Endothelial cell of umbilical vein (primary cell): ENCODE data around the gene DNAJC3. TPM values are rescaled to one million over a fixed set of nuclear protein-coding genes. Genes with fewer than 3 reads are reported as not detected.

Source experiments
- BruUV-seq: library from RNA; stranded (reverse); fragments of 400-500 nt; replicated peaks from 2 replicates; lab custom pipeline; 2021; lab: Mats Ljungman, UMichigan
- CTCF ChIA-PET: fragments of 300-600, 350-600 bp; sonication (Branson Sonifier 250); formaldehyde crosslinking; loops from one replicate; lab custom pipeline; 2021; ENCODE audit warnings: antibody characterized with exemption, inconsistent platforms; lab: Charles Lee
- POLR2A ChIA-PET: fragments of 300-600, 350-600 bp; sonication (Branson Sonifier 250); formaldehyde crosslinking; loops from one replicate; lab custom pipeline; 2021; ENCODE audit warnings: antibody characterized with exemption, inconsistent platforms; lab: Charles Lee
- DNase-seq: peaks from one replicate; pipeline ENCODE4 v3.0.0-alpha.2; 2011; ENCODE audit warnings: low read depth, low spot score
- FAIRE-seq: peaks from 2 replicates; lab custom pipeline; 2011; peaks lifted over from hg19 to GRCh38; lab: Jason Lieb, UNC
- H2AFZ ChIP-seq: 2 replicates; pipeline ENCODE4 v1.6.0; 2012; ENCODE audit warnings: low read depth, low read length, control low read depth, inconsistent platforms
- H3K27ac ChIP-seq: 2 replicates; pipeline ENCODE4 v1.5.1; 2011; ENCODE audit warnings: low read depth, mild to moderate bottlenecking, control low read depth, low read length, moderate library complexity; ENCODE audit not compliant: insufficient read depth
- H3K27me3 ChIP-seq, 2 experiments: 2 replicates each; pipeline versions ENCODE4 v1.6.0 to v1.6.1; 2011; ENCODE audit warnings: low read length in 2 of 2, mixed read lengths in 1 of 2; ENCODE audit not compliant: control insufficient read depth in 2 of 2, insufficient read depth in 2 of 2
- H3K36me3 ChIP-seq, 2 experiments: 2 replicates in 1 of 2; 3 replicates in 1 of 2; pipeline ENCODE4 v1.5.1; 2011; ENCODE audit warnings: low read length in 2 of 2, mild to moderate bottlenecking in 1 of 2, moderate library complexity in 1 of 2; ENCODE audit not compliant: control insufficient read depth in 2 of 2, insufficient read depth in 2 of 2; ENCODE audit errors: extremely low read depth in 1 of 2
- H3K4me1 ChIP-seq: 3 replicates; pipeline ENCODE4 v1.5.1; 2011; ENCODE audit warnings: mild to moderate bottlenecking, low read length; ENCODE audit not compliant: control insufficient read depth, insufficient read depth; ENCODE audit errors: extremely low read depth
- H3K4me2 ChIP-seq: 2 replicates; pipeline ENCODE4 v1.6.1; 2011; ENCODE audit warnings: low read length, control low read depth, mixed read lengths; ENCODE audit not compliant: insufficient read depth
- H3K4me3 ChIP-seq, 3 experiments: fragments of 200-600 bp in 1 of 3; sonication (generic), shearing (Covaris generic) in 1 of 3; replicated peaks in 1 of 3; 2 replicates each; pipeline ENCODE4 v1.5.1; 2011 to 2016; ENCODE audit warnings: control low read depth in 3 of 3, low read length in 3 of 3, mild to moderate bottlenecking in 2 of 3, inconsistent platforms in 1 of 3, low read depth in 1 of 3, moderate library complexity in 1 of 3; ENCODE audit not compliant: insufficient read depth in 1 of 3
- H3K79me2 ChIP-seq: 2 replicates; pipeline ENCODE4 v1.6.0; 2012; ENCODE audit warnings: low read length, inconsistent platforms; ENCODE audit not compliant: control insufficient read depth, insufficient read depth
- H3K9ac ChIP-seq: replicated peaks from 2 replicates; pipeline ENCODE3; 2011; ENCODE audit warnings: low read length, control low read depth; ENCODE audit not compliant: insufficient read depth; ENCODE audit errors: extremely low read depth
- H3K9me1 ChIP-seq: replicated peaks from 3 replicates; pipeline ENCODE4 v1.6.0; 2011; ENCODE audit warnings: mild to moderate bottlenecking, low read length; ENCODE audit not compliant: control insufficient read depth, insufficient read depth; ENCODE audit errors: extremely low read depth
- H3K9me3 ChIP-seq: replicated peaks from 2 replicates; pipeline ENCODE4 v1.5.1; 2012; ENCODE audit warnings: low read length, inconsistent platforms; ENCODE audit not compliant: control insufficient read depth, insufficient read depth
- H4K20me1 ChIP-seq: replicated peaks from 2 replicates; pipeline ENCODE3; 2011; ENCODE audit warnings: mild to moderate bottlenecking, low read length; ENCODE audit not compliant: control insufficient read depth, insufficient read depth; ENCODE audit errors: extremely low read depth
- EZH2 ChIP-seq: IDR thresholded peaks from 2 replicates; pipeline ENCODE4 v1.6.1; 2012; ENCODE audit warnings: borderline replicate concordance, low read depth, mild to moderate bottlenecking, moderate library complexity, low read length, inconsistent platforms; ENCODE audit not compliant: severe bottlenecking
- FOS ChIP-seq: IDR thresholded peaks from 2 replicates; pipeline ENCODE4 v1.6.1; 2011; ENCODE audit warnings: mild to moderate bottlenecking, low read length, moderate library complexity, borderline replicate concordance; ENCODE audit not compliant: insufficient read depth
- GATA2 ChIP-seq: IDR thresholded peaks from 2 replicates; pipeline ENCODE4 v1.7.0; 2011; ENCODE audit warnings: low read depth, mild to moderate bottlenecking, moderate library complexity, mixed read lengths, low read length; ENCODE audit not compliant: insufficient read length, insufficient read depth
- JUN ChIP-seq: IDR thresholded peaks from 2 replicates; pipeline ENCODE4 v1.6.1; 2011; ENCODE audit warnings: borderline replicate concordance, low read depth; ENCODE audit not compliant: insufficient read length, insufficient read depth
- MYC ChIP-seq: IDR thresholded peaks from one replicate; pipeline ENCODE4 v1.6.1; 2011; ENCODE audit warnings: mild to moderate bottlenecking, low read depth, low read length
- POLR2A ChIP-seq: IDR thresholded peaks from 2 replicates; pipeline ENCODE4 v1.6.1; 2012; ENCODE audit warnings: low read depth, mild to moderate bottlenecking, control low read depth, low read length
- POLR2AphosphoS5 ChIP-seq: IDR thresholded peaks from 2 replicates; pipeline ENCODE4 v1.6.1; 2012; ENCODE audit warnings: low read depth, mild to moderate bottlenecking, control low read depth, low read length, moderate library complexity; ENCODE audit not compliant: insufficient read depth
- dilution Hi-C: fragments of 300-500 bp; cut with MboI; formaldehyde crosslinking; loops from one replicate; pipeline ENCODE4 v1.15.0; 2019; ENCODE audit warnings: low sequenced_read_pairs; ENCODE audit not compliant: extremely low pct_ligation_motif_present
- intact Hi-C: fragments of 100-400 bp; cut with micrococcal nuclease; formaldehyde crosslinking; loops from one replicate; pipeline ENCODE4 v1.10.0; 2022
- polyA plus RNA-seq, 4 experiments: library from polyadenylated mRNA; depleted of rRNA in 3 of 4; stranded (reverse) in 3 of 4; unstranded in 1 of 4; fragments of >200 nt; gene quantifications; 2 replicates each; pipeline versions ENCODE4 v1.2.1 to v1.2.3, GENCODE V29; 2011 to 2012; ENCODE audit warnings: missing spikeins in 1 of 4
- total RNA-seq: library from RNA; stranded (reverse); gene quantifications from 2 replicates; pipeline ENCODE4 v1.2.3, GENCODE V29; 2021
- TF ChIP-seq, protein P1 (sequence below), 2 donors: IDR thresholded peaks; 1 replicate in 1 of 2; 2 replicates in 1 of 2; pipeline ENCODE4 v1.5.1; 2011; ENCODE audit warnings: low read length in 2 of 2, mild to moderate bottlenecking in 2 of 2, moderate library complexity in 2 of 2, control low read depth in 1 of 2, inconsistent platforms in 1 of 2, low read depth in 1 of 2; ENCODE audit not compliant: insufficient read depth in 1 of 2; ENCODE audit errors: extremely low read depth in 1 of 2
- TF ChIP-seq, protein P2 (sequence below): IDR thresholded peaks from 2 replicates; pipeline ENCODE4 v1.6.1; 2011; ENCODE audit not compliant: insufficient read depth, insufficient read length

Gene DNAJC3
- total and polyA plus RNA-seq, 2 donors (not counting 3 experiments of a cell fraction or from before 2014, with no cell fraction given) = 17.0 to 51.2 TPM

DNA sequence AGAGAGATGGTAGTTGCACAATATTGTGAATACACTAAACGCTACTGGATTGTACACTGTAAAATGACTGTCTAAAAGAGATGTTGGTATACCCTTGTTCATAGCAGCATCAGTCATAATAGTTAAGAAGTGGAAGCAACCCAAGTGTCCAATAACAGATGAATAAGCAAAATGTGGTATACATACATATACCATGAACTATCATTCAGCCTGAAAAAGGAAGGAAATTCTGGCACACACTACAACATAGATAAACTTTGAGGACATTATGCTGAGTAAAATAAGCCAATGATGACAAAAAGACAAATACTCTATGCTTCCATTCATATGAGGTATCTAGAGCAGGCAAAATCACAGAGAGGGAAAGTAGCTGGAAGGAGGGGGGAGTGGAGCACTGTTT, 48.5 kb upstream of the DNAJC3 start:
- Histone ChIP-seq H3K4me1 (no peaks in the 10 kb centered on the region), H3K27me3 (no peaks in the 10 kb centered on the region), H2AFZ (no peak overlapping the region), H3K79me2 (no peaks in the 10 kb centered on the region), H3K9me3 (no peaks in the 10 kb centered on the region), H3K4me3 (no peak overlapping the region), H3K4me2 (no peak overlapping the region), H3K36me3 (peaks cover 24 to 34% of the 10 kb centered on the region in 2 experiments), H4K20me1 (peaks cover 2% of the 10 kb centered on the region), H3K9ac (no peak overlapping the region), H3K9me1 (no peaks in the 10 kb centered on the region), H3K27ac (no peak overlapping the region)
- dilution Hi-C loops (no loop called here), intact Hi-C loops (no loop called here)
- no peak for DNase-seq
- peak; percentile 12 for FAIRE-seq
- TF ChIP-seq POLR2A (no peak), POLR2AphosphoS5 (no peak), JUN (no peak), MYC (no peak), GATA2 (no peak), EZH2 (no peak), FOS (no peak)
- TF ChIP-seq, protein P1, sequence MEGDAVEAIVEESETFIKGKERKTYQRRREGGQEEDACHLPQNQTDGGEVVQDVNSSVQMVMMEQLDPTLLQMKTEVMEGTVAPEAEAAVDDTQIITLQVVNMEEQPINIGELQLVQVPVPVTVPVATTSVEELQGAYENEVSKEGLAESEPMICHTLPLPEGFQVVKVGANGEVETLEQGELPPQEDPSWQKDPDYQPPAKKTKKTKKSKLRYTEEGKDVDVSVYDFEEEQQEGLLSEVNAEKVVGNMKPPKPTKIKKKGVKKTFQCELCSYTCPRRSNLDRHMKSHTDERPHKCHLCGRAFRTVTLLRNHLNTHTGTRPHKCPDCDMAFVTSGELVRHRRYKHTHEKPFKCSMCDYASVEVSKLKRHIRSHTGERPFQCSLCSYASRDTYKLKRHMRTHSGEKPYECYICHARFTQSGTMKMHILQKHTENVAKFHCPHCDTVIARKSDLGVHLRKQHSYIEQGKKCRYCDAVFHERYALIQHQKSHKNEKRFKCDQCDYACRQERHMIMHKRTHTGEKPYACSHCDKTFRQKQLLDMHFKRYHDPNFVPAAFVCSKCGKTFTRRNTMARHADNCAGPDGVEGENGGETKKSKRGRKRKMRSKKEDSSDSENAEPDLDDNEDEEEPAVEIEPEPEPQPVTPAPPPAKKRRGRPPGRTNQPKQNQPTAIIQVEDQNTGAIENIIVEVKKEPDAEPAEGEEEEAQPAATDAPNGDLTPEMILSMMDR (IDR thresholded peaks at IDR 0.05; ENCODE audit: extremely low read depth in 1 of 2, insufficient read depth in 1 of 2, low read depth in 1 of 2, low read length in 2 of 2) = no peak
- TF ChIP-seq, protein P2, sequence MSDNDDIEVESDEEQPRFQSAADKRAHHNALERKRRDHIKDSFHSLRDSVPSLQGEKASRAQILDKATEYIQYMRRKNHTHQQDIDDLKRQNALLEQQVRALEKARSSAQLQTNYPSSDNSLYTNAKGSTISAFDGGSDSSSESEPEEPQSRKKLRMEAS = no peak
- ChIA-PET POLR2A (interaction anchor here (0.7 kb wide), 1 partner anchor 134 kb away, joined by 3 read pairs; no protein-coding TSS in a partner anchor), CTCF (interaction anchor here (7.5 kb wide), 1 partner anchor 31 kb away, joined by 139 read pairs; no protein-coding TSS in a partner anchor)
- BruUV-seq = no TSS peak
